Embryonic facial prominence (tissue), 1 donor: ENCODE measurements around the gene SLIT1.

ENCODE experiments used
- DNase-seq: peaks from one replicate; pipeline ENCODE4 v3.0.0-alpha.2; 2016; ENCODE audit errors: extremely low spot score

The SLIT1 gene

GRCh38 chr10:96973809-96974747 is 211.7 kb downstream of the SLIT1 start:
- no peak for DNase-seq

GRCh38 chr10:96972264-96972663 is 213.5 kb downstream of the SLIT1 start:
- no peak for DNase-seq

- no peak for DNase-seq
Observed at GRCh38 chr10:96971324-96971723, 214.4 kb downstream of the SLIT1 start.

DNA sequence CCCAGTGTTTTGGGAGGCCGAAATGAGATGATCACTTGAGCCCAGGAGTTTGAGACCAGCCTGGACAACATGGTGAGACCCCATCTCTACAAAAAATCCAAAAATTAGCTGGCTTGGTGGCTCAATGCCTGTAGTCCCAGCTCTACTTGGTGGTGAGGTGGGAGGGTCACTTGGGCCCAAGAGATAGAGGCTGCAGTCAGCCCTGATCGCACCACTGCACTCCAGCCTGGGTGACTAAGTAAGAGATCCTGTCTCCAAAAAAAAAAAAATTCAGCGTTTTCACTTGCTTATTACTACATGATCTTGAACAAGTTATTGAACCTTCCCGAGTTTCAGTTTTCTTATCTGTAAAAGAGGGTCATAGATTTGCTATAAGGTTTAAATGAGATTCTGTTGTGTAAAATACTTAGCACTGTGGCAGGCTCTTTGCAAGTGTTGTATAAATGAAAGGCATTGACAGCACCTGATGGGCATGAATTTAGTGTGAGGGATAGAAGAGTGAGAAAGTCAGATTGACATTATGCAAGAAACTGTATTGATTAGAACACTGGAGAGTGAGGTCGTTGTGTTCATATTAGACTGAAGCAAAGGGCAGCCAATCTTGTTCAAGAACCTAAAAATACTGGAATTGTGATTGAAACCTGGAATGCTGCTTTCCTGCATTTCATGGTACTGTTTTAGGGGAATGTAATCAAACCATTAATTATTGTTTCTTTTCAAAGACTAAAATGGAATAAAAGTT is 216.9 kb downstream of the SLIT1 start:
- no peak for DNase-seq

DNA sequence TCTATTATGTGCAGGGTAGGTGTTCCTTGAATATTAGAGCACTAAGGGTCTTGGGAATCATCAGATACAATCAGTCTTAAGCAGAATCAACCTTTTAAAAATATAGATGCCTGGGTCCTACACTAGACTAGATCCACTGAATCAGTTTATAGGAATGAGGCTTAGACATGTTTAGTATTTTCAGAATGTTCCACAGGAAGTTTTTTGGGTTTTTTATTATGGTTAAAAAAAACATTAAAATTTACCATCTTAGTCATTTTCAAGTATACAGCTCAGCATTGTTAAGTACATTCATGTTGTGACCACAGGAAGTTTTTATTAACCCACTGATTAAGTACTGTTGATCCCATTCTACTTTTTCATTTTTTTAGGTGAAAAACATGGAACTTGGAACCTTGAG is 217.9 kb downstream of the SLIT1 start:
- no peak for DNase-seq

DNA sequence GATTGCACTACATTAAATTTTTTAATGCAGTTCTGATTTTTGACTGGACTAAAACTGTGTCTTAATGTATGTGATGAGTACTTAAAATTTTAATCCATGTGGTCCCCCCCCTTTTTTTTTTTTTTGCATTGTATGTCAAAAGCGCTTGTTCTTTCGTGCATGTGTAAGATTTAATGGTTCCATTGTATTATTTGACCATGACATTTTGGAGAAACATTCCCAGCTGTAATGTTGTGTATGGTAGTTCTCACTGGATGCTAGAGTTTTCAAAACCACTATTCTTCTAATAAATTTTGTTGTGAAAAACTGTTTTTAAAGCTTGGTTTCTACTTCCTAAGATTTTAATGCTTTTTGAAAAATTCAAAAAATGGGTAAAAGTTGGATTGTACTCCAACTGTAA is 221.6 kb downstream of the SLIT1 start:
- DNase-seq: no peak

DNA sequence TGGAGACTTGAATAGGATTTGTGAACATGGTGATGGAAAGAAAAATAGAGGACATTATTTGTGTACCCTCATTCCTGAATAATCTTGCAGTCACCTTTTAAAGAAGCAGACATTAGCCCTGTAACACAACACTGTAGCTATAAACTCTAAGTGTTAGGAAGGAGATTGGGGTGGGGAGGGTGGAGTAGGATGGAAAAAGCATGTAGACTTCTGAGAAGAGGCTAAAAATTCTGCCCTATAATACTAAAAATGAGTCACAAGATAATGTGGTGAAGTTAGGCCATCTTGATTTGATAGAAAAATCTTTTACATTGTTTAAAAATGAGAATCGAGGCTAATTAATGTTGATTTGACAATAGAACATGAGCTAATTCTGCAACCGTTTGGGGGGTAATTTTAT is 224.9 kb downstream of the SLIT1 start:
- no peak for DNase-seq

GRCh38 chr10:96959733-96960132 is 226.0 kb downstream of the SLIT1 start:
- DNase-seq: no peak

- DNase-seq: no peak
Observed at GRCh38 chr10:96958071-96958470, 227.7 kb downstream of the SLIT1 start.

GRCh38 chr10:96955794-96956193 is 230.0 kb downstream of the SLIT1 start:
- no peak for DNase-seq

DNA sequence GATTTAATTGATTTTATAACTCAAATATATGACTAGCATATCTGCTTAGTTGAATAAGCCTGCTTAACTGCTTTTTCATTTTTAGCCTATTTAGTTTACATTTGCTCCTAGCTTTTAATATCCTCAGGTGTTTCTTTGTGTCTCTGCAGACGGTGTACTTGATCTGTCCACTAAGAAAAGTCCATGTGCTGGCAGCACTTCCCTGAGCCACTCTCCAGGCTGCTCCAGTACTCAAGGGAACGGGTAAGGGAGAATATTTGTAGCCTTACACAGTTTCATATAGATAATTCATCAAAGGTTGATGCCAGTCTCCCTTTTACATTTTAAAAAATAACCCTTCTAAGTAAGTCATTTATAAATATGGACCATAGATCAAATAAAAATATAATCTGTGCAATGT is 233.8 kb downstream of the SLIT1 start:
- no peak for DNase-seq

- DNase-seq: no peak
Observed at GRCh38 chr10:96949039-96949683, 236.6 kb downstream of the SLIT1 start.
